Epithelial cell of umbilical artery (primary cell): ENCODE results near the gene DISP1. TPM values are rescaled to one million over a fixed set of nuclear protein-coding genes. Genes with fewer than 3 reads are reported as not detected.

Source experiments
- total RNA-seq: library from RNA; depleted of rRNA; stranded (reverse); fragments of >200 nt; gene quantifications from 2 replicates; pipeline ENCODE4 v1.2.3, GENCODE V29; 2014

DISP1 gene
- 0.97 and 1.4 TPM in 2 replicates for total RNA-seq

DNA sequence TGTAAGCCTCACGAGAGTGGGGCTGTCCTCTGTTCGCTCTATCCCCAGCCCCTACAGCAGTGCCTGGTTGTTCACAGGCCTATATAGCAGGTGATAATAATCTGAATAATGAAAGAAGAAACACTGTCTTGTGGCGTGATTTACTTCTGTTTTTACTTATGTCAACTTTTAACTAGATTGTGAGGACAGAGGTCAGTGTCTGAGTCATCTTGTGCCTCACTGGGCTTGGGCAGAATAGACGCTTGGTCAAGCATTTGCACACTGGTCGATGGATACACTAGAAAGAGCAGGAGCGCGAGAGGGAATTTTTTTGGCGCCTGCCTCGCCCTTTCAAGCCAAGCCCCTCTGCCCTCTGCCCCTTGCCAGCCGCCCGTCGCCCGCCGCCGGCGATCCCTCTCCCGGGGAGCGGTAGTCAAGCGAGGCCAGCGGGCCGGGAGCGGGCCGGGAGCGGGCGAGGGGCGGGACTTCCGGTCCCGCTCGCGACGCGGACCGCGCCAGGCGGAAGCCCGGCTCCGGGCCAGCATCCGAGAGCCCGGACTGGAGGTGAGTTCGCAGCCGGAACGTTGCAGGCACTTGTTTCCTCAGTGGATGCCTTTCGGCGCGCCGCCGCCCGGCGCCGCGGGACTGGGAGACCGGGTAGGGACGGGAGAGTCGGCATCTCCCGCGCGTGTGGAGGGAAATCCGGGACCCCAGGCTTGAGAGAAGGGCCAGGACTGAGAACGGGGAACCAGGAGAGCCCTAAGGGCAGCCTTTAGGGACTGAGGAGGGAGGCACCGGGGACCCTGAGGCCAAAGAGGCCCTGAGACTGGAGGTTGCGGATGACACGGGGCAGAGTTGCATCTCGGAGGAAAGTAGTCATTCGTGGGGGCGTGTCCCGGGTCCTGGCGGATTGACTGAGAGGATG lies at the start of gene DISP1:
TSS of gene DISP1 (plus strand) at position 504 of the 904 bp plus-strand sequence. CDS start 127,785 bp downstream, outside the sequence.

Other genes starting within 250 kb of the DISP1 start
- 7.1 and 15.5 TPM in 2 replicates for gene TAF1A, start 225.1 kb upstream of the DISP1 start, total RNA-seq
- gene MIA3, start 196.9 kb upstream of the DISP1 start, total RNA-seq, result 29.6 and 38.8 TPM in 2 replicates
- 40.3 and 48.0 TPM in 2 replicates for gene AIDA, start 102.5 kb upstream of the DISP1 start, total RNA-seq
- gene BROX, start 102.5 kb upstream of the DISP1 start, total RNA-seq, result 29.2 and 53.3 TPM in 2 replicates
- not detected in 2 replicates for gene FAM177B, start 77.8 kb upstream of the DISP1 start, total RNA-seq